SU-DHL-6 (cell line): ENCODE measurements around the gene ANKRD44.

ENCODE experiments used
- CTCF ChIP-seq: fragments of 200-600 bp; sonication (generic); IDR thresholded peaks from one replicate; pipeline ENCODE4 v1.5.1; 2017; ENCODE audit warnings: antibody characterized with exemption, mild to moderate bottlenecking, low read length, moderate library complexity; ENCODE audit not compliant: insufficient read depth, poor library complexity, severe bottlenecking
- EZH2phosphoT487 ChIP-seq: fragments of 200-600 bp; sonication (generic), shearing (Covaris generic); conservative IDR thresholded peaks from 2 replicates; pipeline ENCODE4 v1.6.1; 2018; ENCODE audit warnings: mild to moderate bottlenecking, antibody characterized with exemption, low read length, moderate library complexity, mixed read lengths

GRCh38 chr2:196967775-196968174, 342.8 kb downstream of the ANKRD44 start:
- TF ChIP-seq CTCF (no peak), EZH2phosphoT487 (no peak)
